ENCODE results near the gene DHFR2. TPM values are rescaled to one million over a fixed set of nuclear protein-coding genes. Genes with fewer than 3 reads are reported as not detected.

The DHFR2 gene
- total RNA-seq, 1 donor: 6.9 TPM

- no peak for DNase-seq (ENCODE audit: low read depth)
- H3K4me3 ChIP-seq (ENCODE audit: low read depth, low read length): no peak overlapping the region
- TF ChIP-seq CTCF (IDR thresholded peaks at IDR 0.05; ENCODE audit: insufficient read depth, low read length): no peak
Observed at GRCh38 chr3:94020293-94020692, 42.4 kb downstream of the DHFR2 start.

GRCh38 chr3:94019659-94020058 lies 43.1 kb downstream of the DHFR2 start:
- no peak for DNase-seq (ENCODE audit: low read depth)
- no peak for TF ChIP-seq CTCF (IDR thresholded peaks at IDR 0.05; ENCODE audit: insufficient read depth, low read length)
- no peak overlapping the region for H3K4me3 ChIP-seq (ENCODE audit: low read depth, low read length)

GRCh38 chr3:94015025-94015424 lies 47.7 kb downstream of the DHFR2 start:
- TF ChIP-seq CTCF (IDR thresholded peaks at IDR 0.05; ENCODE audit: insufficient read depth, low read length): no peak
- DNase-seq (ENCODE audit: low read depth): no peak
- H3K4me3 ChIP-seq (ENCODE audit: low read depth, low read length): no peak overlapping the region

- DNase-seq (ENCODE audit: low read depth): no peak
- H3K4me3 ChIP-seq (ENCODE audit: low read depth, low read length): no peak overlapping the region
- TF ChIP-seq CTCF (IDR thresholded peaks at IDR 0.05; ENCODE audit: insufficient read depth, low read length): no peak
Observed at GRCh38 chr3:94012185-94012584, 50.5 kb downstream of the DHFR2 start.

- no peak for DNase-seq (ENCODE audit: low read depth)
- TF ChIP-seq CTCF (IDR thresholded peaks at IDR 0.05; ENCODE audit: insufficient read depth, low read length): no peak
- no peak overlapping the region for H3K4me3 ChIP-seq (ENCODE audit: low read depth, low read length)
Observed at GRCh38 chr3:94011233-94011711, 51.4 kb downstream of the DHFR2 start.

GRCh38 chr3:94009608-94010007 lies 53.1 kb downstream of the DHFR2 start:
- no peak overlapping the region for H3K4me3 ChIP-seq (ENCODE audit: low read depth, low read length)
- no peak for DNase-seq (ENCODE audit: low read depth)
- TF ChIP-seq CTCF (IDR thresholded peaks at IDR 0.05; ENCODE audit: insufficient read depth, low read length): no peak

GRCh38 chr3:94008253-94008652 lies 54.5 kb downstream of the DHFR2 start:
- TF ChIP-seq CTCF (IDR thresholded peaks at IDR 0.05; ENCODE audit: insufficient read depth, low read length): no peak
- DNase-seq (ENCODE audit: low read depth): no peak
- no peak overlapping the region for H3K4me3 ChIP-seq (ENCODE audit: low read depth, low read length)
